Endodermal cell (in vitro differentiated cells): Measurements from ENCODE around the gene NDUFAF5. TPM values are rescaled to one million over a fixed set of nuclear protein-coding genes. Genes with fewer than 3 reads are reported as not detected.
"Not testable (repeated sequence)": the region's sequence is repeated elsewhere in the genome, so short reads cannot be mapped to it uniquely, and the experiment has no call there.

Source experiments
- DNase-seq: peaks from one replicate; pipeline ENCODE4 v3.0.0-alpha.2; 2017
- H3K27ac ChIP-seq: 2 replicates; pipeline ENCODE4 v1.5.1; 2013; ENCODE audit warnings: mild to moderate bottlenecking, low read depth, low read length, moderate library complexity
- H3K27me3 ChIP-seq: 2 replicates; pipeline ENCODE4 v1.6.1; 2013; ENCODE audit warnings: mild to moderate bottlenecking, low read length, moderate library complexity; ENCODE audit not compliant: insufficient read depth, control insufficient read depth, poor library complexity, severe bottlenecking
- H3K36me3 ChIP-seq: 2 replicates; pipeline ENCODE4 v1.7.0; 2013; ENCODE audit warnings: mild to moderate bottlenecking, low read length, moderate library complexity; ENCODE audit not compliant: control insufficient read depth, insufficient read depth
- H3K4me1 ChIP-seq: one replicate; pipeline ENCODE4 v1.7.0; 2013; ENCODE audit warnings: low read length; ENCODE audit not compliant: control insufficient read depth, insufficient read depth
- H3K4me3 ChIP-seq: 2 replicates; pipeline ENCODE4 v1.5.1; 2013; ENCODE audit warnings: mild to moderate bottlenecking, low read length, moderate library complexity
- H3K9ac ChIP-seq: 2 replicates; pipeline ENCODE4 v1.6.1; 2013; ENCODE audit warnings: mild to moderate bottlenecking, low read length, moderate library complexity; ENCODE audit not compliant: poor library complexity, severe bottlenecking; ENCODE audit errors: extremely low read depth
- H3K9me3 ChIP-seq: 2 replicates; pipeline ENCODE4 v1.6.1; 2013; ENCODE audit warnings: mild to moderate bottlenecking, low read length, moderate library complexity; ENCODE audit not compliant: control insufficient read depth
- H3K27ac Mint-ChIP-seq: 2 replicates; pipeline ENCODE4 v1.8.0; 2020; ENCODE audit warnings: mixed read lengths
- H3K27me3 Mint-ChIP-seq: 2 replicates; pipeline ENCODE4 v1.8.0; 2021; ENCODE audit warnings: mild to moderate bottlenecking, mixed read lengths; ENCODE audit not compliant: insufficient read depth
- H3K36me3 Mint-ChIP-seq: 2 replicates; pipeline ENCODE4 v1.8.0; 2020; ENCODE audit warnings: low read depth, mixed read lengths
- H3K4me1 Mint-ChIP-seq: 2 replicates; pipeline ENCODE4 v1.8.0; 2020; ENCODE audit warnings: mixed read lengths
- H3K4me3 Mint-ChIP-seq: 2 replicates; pipeline ENCODE4 v1.8.0; 2020; ENCODE audit warnings: mild to moderate bottlenecking, moderate library complexity, mixed read lengths
- H3K9me3 Mint-ChIP-seq: 2 replicates; pipeline ENCODE4 v1.8.0; 2020; ENCODE audit warnings: mild to moderate bottlenecking, mixed read lengths
- WGBS, 2 experiments: methylation state at CpG; one replicate each; pipeline versions ENCODE4 v1.1.5 to v1.1.7; 2013; ENCODE audit warnings: missing lambda C conversion rate in 2 of 2, mixed read lengths in 1 of 2; ENCODE audit not compliant: insufficient coverage in 1 of 2, insufficient read length in 1 of 2; 5-methylcytosine and 5-hydroxymethylcytosine counted together
- total RNA-seq, 2 donors: library from RNA; stranded (reverse); fragmentation: NEBNext Ultra II Directional in 1 of 2; extraction: Animal tissue kit (Norgen Biotek cat#: 25700) in 1 of 2; gene quantifications; 2 replicates in 1 of 2; 3 replicates in 1 of 2; pipeline ENCODE4 v1.2.1, GENCODE V29; 2021
- TF ChIP-seq, protein P1 (sequence below): fragments of 200-600 bp; sonication (generic); conservative IDR thresholded peaks from 2 replicates; pipeline ENCODE4 v1.5.0; 2021; ENCODE audit warnings: antibody characterized with exemption, mild to moderate bottlenecking

The NDUFAF5 gene
- total RNA-seq, 2 donors from 2014 or later, result 32.9 to 33.5 TPM

DNA sequence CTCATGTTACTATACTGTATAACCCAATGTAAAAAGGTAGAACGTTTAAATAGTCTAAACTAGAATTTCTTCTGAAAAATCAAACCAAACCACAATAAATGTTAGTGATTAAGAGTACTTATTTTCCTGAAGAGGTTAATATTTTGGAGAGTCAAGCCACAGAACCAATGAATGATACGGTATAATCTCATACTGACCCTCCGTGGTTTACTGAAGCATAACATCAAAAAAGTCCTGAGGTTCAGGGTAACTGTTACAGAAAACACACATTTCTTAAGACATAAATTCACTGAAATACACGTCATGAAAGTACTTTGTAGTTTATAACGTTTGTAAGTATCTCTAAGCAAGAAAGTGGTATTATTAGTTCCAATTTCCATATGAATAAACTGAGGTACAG, 29.0 kb upstream of the NDUFAF5 start:
- Histone ChIP-seq H3K27ac (no peak overlapping the region), H3K9ac (no peak overlapping the region), H3K27me3 (no peaks in the 10 kb centered on the region), H3K4me3 (no peak overlapping the region), H3K9me3 (peaks cover 11% of the 10 kb centered on the region), H3K4me1 (no peaks in the 10 kb centered on the region), H3K36me3 (peaks cover 62% of the 10 kb centered on the region)
- H3K4me1 Mint-ChIP-seq, result no peaks in the 10 kb centered on the region
- H3K4me3 Mint-ChIP-seq, result no peak overlapping the region
- H3K27me3 Mint-ChIP-seq, result no peaks in the 10 kb centered on the region
- no peak for DNase-seq
- TF ChIP-seq, protein P1, sequence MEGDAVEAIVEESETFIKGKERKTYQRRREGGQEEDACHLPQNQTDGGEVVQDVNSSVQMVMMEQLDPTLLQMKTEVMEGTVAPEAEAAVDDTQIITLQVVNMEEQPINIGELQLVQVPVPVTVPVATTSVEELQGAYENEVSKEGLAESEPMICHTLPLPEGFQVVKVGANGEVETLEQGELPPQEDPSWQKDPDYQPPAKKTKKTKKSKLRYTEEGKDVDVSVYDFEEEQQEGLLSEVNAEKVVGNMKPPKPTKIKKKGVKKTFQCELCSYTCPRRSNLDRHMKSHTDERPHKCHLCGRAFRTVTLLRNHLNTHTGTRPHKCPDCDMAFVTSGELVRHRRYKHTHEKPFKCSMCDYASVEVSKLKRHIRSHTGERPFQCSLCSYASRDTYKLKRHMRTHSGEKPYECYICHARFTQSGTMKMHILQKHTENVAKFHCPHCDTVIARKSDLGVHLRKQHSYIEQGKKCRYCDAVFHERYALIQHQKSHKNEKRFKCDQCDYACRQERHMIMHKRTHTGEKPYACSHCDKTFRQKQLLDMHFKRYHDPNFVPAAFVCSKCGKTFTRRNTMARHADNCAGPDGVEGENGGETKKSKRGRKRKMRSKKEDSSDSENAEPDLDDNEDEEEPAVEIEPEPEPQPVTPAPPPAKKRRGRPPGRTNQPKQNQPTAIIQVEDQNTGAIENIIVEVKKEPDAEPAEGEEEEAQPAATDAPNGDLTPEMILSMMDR, result no peak
- WGBS, 2 experiments, result 93 to 97% methylated on average over 3 to 4 of the region's 5 CpGs
- peaks cover 42% of the 10 kb centered on the region for H3K36me3 Mint-ChIP-seq
- peaks cover 10% of the 10 kb centered on the region for H3K9me3 Mint-ChIP-seq
- no peak overlapping the region for H3K27ac Mint-ChIP-seq

DNA sequence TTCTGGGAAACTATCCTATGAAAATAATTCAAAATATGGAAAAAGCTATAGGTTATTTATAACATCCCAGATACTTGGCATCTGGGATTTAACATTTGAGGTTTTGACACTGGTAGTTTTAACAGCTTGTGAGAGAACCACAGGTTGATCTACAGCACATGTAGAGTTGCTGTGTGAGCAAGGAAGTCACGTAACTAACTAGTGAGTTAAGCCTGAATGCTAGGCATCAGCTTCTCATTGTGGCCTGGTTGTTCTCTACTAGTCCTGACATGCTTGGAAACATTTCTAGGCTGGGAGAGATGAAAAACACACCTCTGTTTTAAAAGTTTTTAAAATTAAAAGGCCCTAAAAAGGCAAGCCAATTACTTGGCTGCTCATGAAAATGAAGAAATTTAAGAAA, 28.3 kb upstream of the NDUFAF5 start:
- Mint-ChIP-seq H3K36me3 (peaks cover 36% of the 10 kb centered on the region), H3K27ac (no peak overlapping the region), H3K4me1 (no peaks in the 10 kb centered on the region), H3K9me3 (peaks cover 10% of the 10 kb centered on the region), H3K4me3 (no peak overlapping the region), H3K27me3 (no peaks in the 10 kb centered on the region)
- 93 to 100% methylated on average over 1 of the region's 1 CpG for WGBS, 2 experiments
- Histone ChIP-seq H3K4me3 (no peak overlapping the region), H3K9me3 (peaks cover 15% of the 10 kb centered on the region), H3K27me3 (no peaks in the 10 kb centered on the region), H3K36me3 (peaks cover 62% of the 10 kb centered on the region), H3K9ac (no peak overlapping the region), H3K4me1 (no peaks in the 10 kb centered on the region), H3K27ac (no peak overlapping the region)
- DNase-seq, result no peak
- TF ChIP-seq, protein P1, result no peak

DNA sequence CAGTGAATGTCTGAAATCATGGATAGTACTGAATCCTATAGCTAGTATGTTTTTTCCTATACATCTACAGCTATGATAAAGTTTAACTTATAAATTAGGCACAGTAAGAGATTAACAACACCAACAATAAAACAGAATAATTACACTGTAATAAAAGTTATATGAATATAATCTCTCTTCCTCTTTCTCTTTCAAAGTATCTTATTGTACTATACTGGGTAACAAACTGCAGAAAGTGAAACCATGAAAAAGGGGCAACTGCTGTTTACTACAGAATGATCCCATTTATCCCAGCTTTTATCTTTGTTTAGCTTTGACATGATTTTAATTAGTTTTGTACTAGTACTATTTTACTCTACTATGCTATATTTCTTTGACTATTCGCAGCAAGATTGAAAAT, 25.9 kb upstream of the NDUFAF5 start:
- Mint-ChIP-seq H3K9me3 (peaks cover 10% of the 10 kb centered on the region), H3K36me3 (peaks cover 53% of the 10 kb centered on the region), H3K27ac (no peak overlapping the region), H3K27me3 (no peaks in the 10 kb centered on the region), H3K4me3 (no peak overlapping the region), H3K4me1 (no peaks in the 10 kb centered on the region)
- H3K36me3 ChIP-seq, result peaks cover 80% of the 10 kb centered on the region
- H3K9ac ChIP-seq, result no peak overlapping the region
- H3K27ac ChIP-seq, result no peak overlapping the region
- TF ChIP-seq, protein P1, result no peak
- peaks cover 23% of the 10 kb centered on the region for H3K9me3 ChIP-seq
- H3K27me3 ChIP-seq, result no peaks in the 10 kb centered on the region
- no peak for DNase-seq
- H3K4me1 ChIP-seq, result no peaks in the 10 kb centered on the region
- H3K4me3 ChIP-seq, result no peak overlapping the region
- WGBS, 2 experiments, result 100% methylated on average over 1 of the region's 1 CpG

DNA sequence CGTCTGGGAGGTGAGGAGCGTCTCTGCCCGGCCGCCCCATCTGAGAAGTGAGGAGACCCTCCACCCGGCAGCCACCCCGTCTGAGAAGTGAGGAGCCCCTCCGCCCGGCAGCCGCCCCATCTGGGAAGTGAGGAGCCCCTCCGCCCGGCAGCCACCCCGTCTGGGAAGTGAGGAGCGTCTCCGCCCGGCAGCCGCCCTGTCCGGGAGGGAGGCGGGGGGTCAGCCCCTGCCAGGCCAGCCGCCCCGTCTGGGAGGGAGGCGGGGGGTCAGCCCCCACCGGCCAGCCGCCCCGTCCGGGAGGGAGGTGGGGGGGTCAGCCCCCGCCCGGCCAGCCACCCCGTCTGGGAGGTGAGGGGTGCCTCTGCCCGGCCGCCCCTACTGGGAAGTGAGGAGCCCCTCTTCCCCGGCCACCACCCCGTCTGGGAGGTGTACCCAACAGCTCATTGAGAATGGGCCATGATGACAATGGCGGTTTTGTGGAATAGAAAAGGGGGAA, 24.3 kb upstream of the NDUFAF5 start:
- H3K4me1 ChIP-seq, H3K27ac ChIP-seq, H3K9ac ChIP-seq, H3K27me3 Mint-ChIP-seq, H3K4me1 Mint-ChIP-seq, H3K27ac Mint-ChIP-seq, H3K4me3 ChIP-seq, DNase-seq, H3K4me3 Mint-ChIP-seq, H3K27me3 ChIP-seq: not testable (repeated sequence)
- WGBS, 2 experiments, result 98% methylated on average over 31 of the region's 33 CpGs; no CpG with 5 or more reads in 1 of the 2 experiments
- peaks cover 84% of the 10 kb centered on the region for H3K36me3 ChIP-seq
- peaks cover 31% of the 10 kb centered on the region for H3K9me3 ChIP-seq
- Mint-ChIP-seq H3K9me3 (peaks cover 15% of the 10 kb centered on the region), H3K36me3 (peaks cover 68% of the 10 kb centered on the region)
